ENCODE data around the gene MEI1. TPM values are rescaled to one million over a fixed set of nuclear protein-coding genes. Genes with fewer than 3 reads are reported as not detected.
A peak's percentile ranks its signal among the peaks of the same experiment; 100 is the strongest.

The MEI1 gene
- total RNA-seq, 1 experiment from 2014 or later: 0.35 TPM

GRCh38 chr22:41822317-41823057, 123.2 kb downstream of the MEI1 start (continued):
- TF ChIP-seq, protein P1, sequence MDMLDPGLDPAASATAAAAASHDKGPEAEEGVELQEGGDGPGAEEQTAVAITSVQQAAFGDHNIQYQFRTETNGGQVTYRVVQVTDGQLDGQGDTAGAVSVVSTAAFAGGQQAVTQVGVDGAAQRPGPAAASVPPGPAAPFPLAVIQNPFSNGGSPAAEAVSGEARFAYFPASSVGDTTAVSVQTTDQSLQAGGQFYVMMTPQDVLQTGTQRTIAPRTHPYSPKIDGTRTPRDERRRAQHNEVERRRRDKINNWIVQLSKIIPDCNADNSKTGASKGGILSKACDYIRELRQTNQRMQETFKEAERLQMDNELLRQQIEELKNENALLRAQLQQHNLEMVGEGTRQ (CRISPR knock-in tag; IDR thresholded peaks at IDR 0.05): no peak
- TF ChIP-seq OVOL2 (CRISPR knock-in tag; IDR thresholded peaks at IDR 0.05; ENCODE audit: borderline replicate concordance): no peak

- H3K4me1 Mint-ChIP-seq: peaks cover 40% of the 10 kb centered on the region
- no peak overlapping the region for H3K27ac Mint-ChIP-seq
- TF ChIP-seq ZNF138 (CRISPR knock-in tag; conservative IDR thresholded peaks at IDR 0.05) (no peak), NR2C2 (CRISPR knock-in tag; IDR thresholded peaks at IDR 0.05) (no peak), HMGA2 (CRISPR knock-in tag; IDR thresholded peaks at IDR 0.05) (no peak), NR3C1 (CRISPR knock-in tag; conservative IDR thresholded peaks at IDR 0.05; ENCODE audit: low read depth) (no peak), FOXP1 (CRISPR knock-in tag; IDR thresholded peaks at IDR 0.05; ENCODE audit: borderline replicate concordance) (no peak), PRRX2 (CRISPR knock-in tag; IDR thresholded peaks at IDR 0.05) (no peak), ATF1 (CRISPR knock-in tag; IDR thresholded peaks at IDR 0.05) (no peak), KAT7 (CRISPR knock-in tag; IDR thresholded peaks at IDR 0.05; ENCODE audit: borderline replicate concordance) (no peak), SMAD3 (CRISPR knock-in tag; IDR thresholded peaks at IDR 0.05; ENCODE audit: borderline replicate concordance) (no peak), IRF2 (CRISPR knock-in tag; IDR thresholded peaks at IDR 0.05; ENCODE audit: borderline replicate concordance, low read depth) (no peak)
- TF ChIP-seq, protein P2, sequence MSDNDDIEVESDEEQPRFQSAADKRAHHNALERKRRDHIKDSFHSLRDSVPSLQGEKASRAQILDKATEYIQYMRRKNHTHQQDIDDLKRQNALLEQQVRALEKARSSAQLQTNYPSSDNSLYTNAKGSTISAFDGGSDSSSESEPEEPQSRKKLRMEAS (CRISPR knock-in tag; IDR thresholded peaks at IDR 0.05): no peak
- DNase-seq (ENCODE audit: low spot score) (no peak), ATAC-seq (peak; percentile 25; the same call in 1 of the 2 replicates)
- ChIA-PET POLR2A (no interaction called here), CTCF (no interaction called here)
- peaks cover 4% of the 10 kb centered on the region for H3K36me3 Mint-ChIP-seq
- no peak overlapping the region for H3K4me3 Mint-ChIP-seq
- H3K9me3 Mint-ChIP-seq: no peaks in the 10 kb centered on the region
- no peaks in the 10 kb centered on the region; the same call in 1 of the 2 replicates for H3K27me3 Mint-ChIP-seq (ENCODE audit: low read depth)
Measured at GRCh38 chr22:41823797-41824196, 124.5 kb downstream of the MEI1 start.

- Mint-ChIP-seq H3K27ac (peak overlapping the region; percentile 40; the same call in 1 of the 2 replicates), H3K9me3 (no peaks in the 10 kb centered on the region), H3K36me3 (peaks cover 4% of the 10 kb centered on the region), H3K27me3 (ENCODE audit: low read depth) (no peaks in the 10 kb centered on the region; the same call in 1 of the 2 replicates), H3K4me1 (peaks cover 40% of the 10 kb centered on the region), H3K4me3 (no peak overlapping the region)
- DNase-seq (ENCODE audit: low spot score): no peak
- ATAC-seq: no peak
- ChIA-PET POLR2A (interaction anchor here (1.6 kb wide), 1 partner anchor 25 kb away, joined by 7 read pairs; the partner anchor contains the start of gene CCDC134), CTCF (interaction anchor here (1.1 to 3.1 kb wide), 2 partner anchors 25 to 79 kb away, joined by 3 to 13 read pairs; partner anchors contain the start of gene CCDC134)
- no peak for TF ChIP-seq ESRRA (CRISPR knock-in tag; IDR thresholded peaks at IDR 0.05; ENCODE audit: borderline replicate concordance)
- no peak for TF ChIP-seq ELF4 (CRISPR knock-in tag; IDR thresholded peaks at IDR 0.05; ENCODE audit: low read depth)
- no peak for TF ChIP-seq AR (CRISPR knock-in tag; IDR thresholded peaks at IDR 0.05)
- TF ChIP-seq, protein P3, sequence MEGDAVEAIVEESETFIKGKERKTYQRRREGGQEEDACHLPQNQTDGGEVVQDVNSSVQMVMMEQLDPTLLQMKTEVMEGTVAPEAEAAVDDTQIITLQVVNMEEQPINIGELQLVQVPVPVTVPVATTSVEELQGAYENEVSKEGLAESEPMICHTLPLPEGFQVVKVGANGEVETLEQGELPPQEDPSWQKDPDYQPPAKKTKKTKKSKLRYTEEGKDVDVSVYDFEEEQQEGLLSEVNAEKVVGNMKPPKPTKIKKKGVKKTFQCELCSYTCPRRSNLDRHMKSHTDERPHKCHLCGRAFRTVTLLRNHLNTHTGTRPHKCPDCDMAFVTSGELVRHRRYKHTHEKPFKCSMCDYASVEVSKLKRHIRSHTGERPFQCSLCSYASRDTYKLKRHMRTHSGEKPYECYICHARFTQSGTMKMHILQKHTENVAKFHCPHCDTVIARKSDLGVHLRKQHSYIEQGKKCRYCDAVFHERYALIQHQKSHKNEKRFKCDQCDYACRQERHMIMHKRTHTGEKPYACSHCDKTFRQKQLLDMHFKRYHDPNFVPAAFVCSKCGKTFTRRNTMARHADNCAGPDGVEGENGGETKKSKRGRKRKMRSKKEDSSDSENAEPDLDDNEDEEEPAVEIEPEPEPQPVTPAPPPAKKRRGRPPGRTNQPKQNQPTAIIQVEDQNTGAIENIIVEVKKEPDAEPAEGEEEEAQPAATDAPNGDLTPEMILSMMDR (IDR thresholded peaks at IDR 0.05): no peak
- no peak for TF ChIP-seq FOXP4 (CRISPR knock-in tag; IDR thresholded peaks at IDR 0.05)
- TF ChIP-seq, protein P4, sequence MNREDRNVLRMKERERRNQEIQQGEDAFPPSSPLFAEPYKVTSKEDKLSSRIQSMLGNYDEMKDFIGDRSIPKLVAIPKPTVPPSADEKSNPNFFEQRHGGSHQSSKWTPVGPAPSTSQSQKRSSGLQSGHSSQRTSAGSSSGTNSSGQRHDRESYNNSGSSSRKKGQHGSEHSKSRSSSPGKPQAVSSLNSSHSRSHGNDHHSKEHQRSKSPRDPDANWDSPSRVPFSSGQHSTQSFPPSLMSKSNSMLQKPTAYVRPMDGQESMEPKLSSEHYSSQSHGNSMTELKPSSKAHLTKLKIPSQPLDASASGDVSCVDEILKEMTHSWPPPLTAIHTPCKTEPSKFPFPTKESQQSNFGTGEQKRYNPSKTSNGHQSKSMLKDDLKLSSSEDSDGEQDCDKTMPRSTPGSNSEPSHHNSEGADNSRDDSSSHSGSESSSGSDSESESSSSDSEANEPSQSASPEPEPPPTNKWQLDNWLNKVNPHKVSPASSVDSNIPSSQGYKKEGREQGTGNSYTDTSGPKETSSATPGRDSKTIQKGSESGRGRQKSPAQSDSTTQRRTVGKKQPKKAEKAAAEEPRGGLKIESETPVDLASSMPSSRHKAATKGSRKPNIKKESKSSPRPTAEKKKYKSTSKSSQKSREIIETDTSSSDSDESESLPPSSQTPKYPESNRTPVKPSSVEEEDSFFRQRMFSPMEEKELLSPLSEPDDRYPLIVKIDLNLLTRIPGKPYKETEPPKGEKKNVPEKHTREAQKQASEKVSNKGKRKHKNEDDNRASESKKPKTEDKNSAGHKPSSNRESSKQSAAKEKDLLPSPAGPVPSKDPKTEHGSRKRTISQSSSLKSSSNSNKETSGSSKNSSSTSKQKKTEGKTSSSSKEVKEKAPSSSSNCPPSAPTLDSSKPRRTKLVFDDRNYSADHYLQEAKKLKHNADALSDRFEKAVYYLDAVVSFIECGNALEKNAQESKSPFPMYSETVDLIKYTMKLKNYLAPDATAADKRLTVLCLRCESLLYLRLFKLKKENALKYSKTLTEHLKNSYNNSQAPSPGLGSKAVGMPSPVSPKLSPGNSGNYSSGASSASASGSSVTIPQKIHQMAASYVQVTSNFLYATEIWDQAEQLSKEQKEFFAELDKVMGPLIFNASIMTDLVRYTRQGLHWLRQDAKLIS (CRISPR knock-in tag; IDR thresholded peaks at IDR 0.05; ENCODE audit: borderline replicate concordance): no peak
- no peak for TF ChIP-seq RELA (CRISPR knock-in tag; IDR thresholded peaks at IDR 0.05; ENCODE audit: borderline replicate concordance)
- no peak for TF ChIP-seq OVOL2 (CRISPR knock-in tag; IDR thresholded peaks at IDR 0.05; ENCODE audit: borderline replicate concordance)
Measured at GRCh38 chr22:41825376-41825775, 126.1 kb downstream of the MEI1 start.

Measured in WTC11 (cell line).